Vagina (tissue), 2 donors: ENCODE results near the gene ZDHHC21.

ENCODE experiments used
- CTCF ChIP-seq, 3 experiments: fragments of 450-650 bp in 2 of 3; fragments of 200-600 bp in 1 of 3; sonication (generic) in 1 of 3; IDR thresholded peaks; one replicate each; pipeline ENCODE4 v1.5.1; 2017 to 2019; ENCODE audit warnings: antibody characterized with exemption in 3 of 3, mild to moderate bottlenecking in 2 of 3, moderate library complexity in 2 of 3
- POLR2A ChIP-seq, 2 donors: fragments of 450-650 bp; IDR thresholded peaks; one replicate each; pipeline ENCODE4 v1.6.1; 2017; ENCODE audit warnings: antibody characterized with exemption in 2 of 2, mild to moderate bottlenecking in 2 of 2, moderate library complexity in 2 of 2

- no peak for TF ChIP-seq CTCF (IDR thresholded peaks at IDR 0.05)
- no peak for TF ChIP-seq POLR2A (IDR thresholded peaks at IDR 0.05)
Measured at GRCh38 chr9:14741369-14741768, 48.1 kb upstream of the ZDHHC21 start.
